ENCODE data around the gene SECISBP2.
"Not testable (repeated sequence)": the region's sequence is repeated elsewhere in the genome, so short reads cannot be mapped to it uniquely, and the experiment has no call there.

SECISBP2 gene

DNA sequence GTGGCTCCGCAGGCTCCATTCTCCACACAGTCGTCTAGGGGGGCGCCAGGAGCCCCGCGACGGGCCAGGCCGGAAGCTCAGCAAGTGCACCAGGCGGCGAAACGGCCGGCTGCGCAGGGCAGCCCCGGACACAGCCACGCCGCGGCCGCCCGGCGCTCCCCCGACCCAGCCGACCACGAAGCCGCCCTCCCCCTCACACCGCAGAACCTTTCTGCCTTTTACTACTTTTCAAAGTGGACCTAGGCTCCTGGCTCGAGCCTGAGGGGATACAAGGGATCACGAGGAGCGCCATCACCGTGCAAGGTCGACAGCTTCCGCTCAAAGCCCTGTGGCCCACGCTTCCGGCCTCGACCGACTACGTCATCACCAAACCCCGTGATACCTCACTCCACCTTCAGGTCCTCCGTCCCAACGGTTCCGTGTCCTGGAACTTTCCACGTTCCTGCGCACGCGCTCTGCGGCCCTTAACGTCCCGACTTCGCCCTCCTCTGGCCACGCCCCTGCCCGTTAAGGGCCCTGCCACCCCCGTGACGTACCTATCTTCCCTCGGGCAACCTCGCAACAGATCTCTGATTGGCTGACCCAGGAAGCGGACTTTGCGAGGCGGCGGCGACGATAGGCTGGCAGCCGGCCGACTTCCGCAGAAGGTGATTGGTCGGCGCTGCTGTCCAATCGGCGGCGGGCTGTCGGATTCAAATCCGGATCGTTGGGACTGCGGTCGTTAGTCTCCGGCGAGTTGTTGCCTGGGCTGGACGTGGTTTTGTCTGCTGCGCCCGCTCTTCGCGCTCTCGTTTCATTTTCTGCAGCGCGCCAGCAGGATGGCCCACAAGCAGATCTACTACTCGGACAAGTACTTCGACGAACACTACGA, 7.6 kb upstream of the SECISBP2 start, which contains the start of gene CKS2:
Gene CKS2 (plus strand): TSS at position 721 of the 871 bp plus-strand sequence. CDS start 98 bp downstream, at position 819.
- peak; percentile 100 for DNase-seq

DNA sequence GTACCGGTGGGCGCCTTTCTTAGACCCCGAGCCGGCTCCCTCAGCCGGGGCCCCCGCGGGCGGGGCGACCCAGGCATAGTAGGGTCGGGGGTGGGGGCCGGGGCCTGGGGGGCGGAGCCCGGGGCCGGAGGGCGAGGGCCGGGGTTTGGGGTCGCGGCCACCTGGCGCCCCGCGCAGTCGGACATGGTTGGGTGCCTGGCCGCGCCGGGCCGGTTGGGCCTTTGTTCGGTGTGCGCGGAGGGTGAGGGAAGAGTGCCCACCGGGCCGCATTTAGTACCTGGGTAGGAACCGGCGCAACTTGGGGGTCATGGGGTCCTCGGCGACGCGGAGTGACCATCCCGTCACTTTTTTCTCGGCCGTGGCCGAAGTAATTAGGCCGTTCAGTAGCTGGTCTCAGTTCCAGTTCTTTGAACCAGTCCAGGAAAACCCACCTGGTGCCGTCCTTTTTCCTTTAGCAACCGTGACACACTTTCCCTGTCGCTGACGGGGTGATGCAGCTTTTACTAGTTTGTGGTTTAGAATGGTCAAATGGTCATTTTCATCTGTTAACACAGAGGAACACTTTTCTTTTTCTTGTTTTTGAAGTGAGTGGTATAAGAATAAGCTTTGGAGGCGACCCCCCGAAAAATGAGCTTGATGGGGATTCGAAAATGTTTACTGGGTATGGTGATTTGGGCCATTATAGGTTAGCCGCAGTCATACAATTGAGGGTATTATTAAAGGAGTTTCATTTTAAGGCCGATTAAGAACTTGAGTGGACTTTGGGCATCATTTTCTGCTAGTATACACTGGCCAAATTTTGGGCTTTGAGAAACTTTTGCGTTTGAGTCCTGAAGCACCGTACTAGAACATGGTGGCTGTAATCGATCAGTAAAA, 6.7 kb upstream of the SECISBP2 start:
- no peak for DNase-seq

DNA sequence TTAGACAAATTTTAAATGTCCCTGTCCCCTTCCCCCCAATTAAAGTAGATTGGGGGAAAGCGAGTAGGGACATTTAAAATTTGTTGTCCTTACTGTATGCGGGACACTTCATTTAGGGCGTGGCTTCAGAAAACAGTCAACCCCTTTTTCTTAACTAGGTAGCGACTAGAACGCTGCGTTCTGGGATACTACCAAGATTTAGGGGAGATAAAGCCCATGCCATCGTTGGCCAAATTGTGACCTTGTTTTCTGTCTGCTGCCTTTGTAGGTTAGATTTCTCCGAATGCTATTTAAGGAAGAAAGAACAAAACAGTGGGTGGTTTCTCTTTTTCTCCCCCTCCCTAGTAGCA, 6.1 kb upstream of the SECISBP2 start:
- DNase-seq: peak; percentile 13 to 20

DNA sequence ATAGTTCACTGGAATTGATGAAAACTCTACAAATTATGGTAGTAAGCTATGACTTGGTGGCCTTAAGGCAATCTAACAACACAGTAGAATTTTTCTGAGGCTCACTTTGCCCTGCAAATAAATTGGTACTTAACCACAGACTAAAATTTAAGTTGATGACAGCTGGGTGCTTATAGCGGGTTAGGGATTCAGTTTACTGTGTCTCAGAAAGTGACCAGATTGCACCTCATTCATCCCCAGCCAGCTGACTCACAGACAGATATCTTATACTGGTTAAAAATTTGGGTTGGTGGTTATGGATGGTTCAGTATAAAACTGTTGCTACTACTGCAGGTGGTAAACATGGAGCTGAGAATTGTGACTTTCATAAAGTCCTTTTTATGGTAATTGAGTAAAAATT, 4.5 kb upstream of the SECISBP2 start:
- DNase-seq: no peak

DNA sequence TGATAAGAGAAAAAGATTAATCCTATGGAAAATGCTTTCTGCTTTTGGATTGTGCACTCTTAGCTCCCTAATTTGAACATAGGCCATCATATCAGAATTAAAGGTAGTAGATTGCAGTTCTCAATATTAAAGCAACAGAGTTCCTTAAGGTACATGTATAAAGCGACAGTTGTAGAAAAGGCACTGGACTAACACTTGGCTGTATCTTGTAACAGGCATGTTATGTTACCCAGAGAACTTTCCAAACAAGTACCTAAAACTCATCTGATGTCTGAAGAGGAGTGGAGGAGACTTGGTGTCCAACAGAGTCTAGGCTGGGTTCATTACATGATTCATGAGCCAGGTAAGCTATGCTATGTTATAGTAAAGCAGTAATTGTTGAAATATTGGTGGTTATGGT, 3.3 kb upstream of the SECISBP2 start:
- no peak for DNase-seq

DNA sequence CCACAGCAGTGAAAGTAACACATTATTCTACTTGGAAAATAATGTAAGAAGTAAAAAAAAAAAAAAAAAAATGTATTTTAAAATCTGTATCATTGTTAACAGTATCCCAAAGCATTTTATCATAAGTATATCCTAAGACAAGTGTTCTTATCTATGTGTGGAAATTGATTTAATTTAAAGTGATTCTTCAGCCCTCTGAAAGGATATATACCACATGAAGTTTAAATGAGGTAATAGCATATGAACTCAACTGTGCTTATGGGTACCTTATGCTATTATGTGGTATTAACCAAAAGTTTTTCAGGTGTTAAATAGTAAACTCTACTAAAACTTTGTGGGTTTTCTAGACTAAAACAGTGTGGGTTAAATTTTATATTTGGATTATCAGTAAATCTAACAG, 2.8 kb upstream of the SECISBP2 start:
- DNase-seq: no peak

DNA sequence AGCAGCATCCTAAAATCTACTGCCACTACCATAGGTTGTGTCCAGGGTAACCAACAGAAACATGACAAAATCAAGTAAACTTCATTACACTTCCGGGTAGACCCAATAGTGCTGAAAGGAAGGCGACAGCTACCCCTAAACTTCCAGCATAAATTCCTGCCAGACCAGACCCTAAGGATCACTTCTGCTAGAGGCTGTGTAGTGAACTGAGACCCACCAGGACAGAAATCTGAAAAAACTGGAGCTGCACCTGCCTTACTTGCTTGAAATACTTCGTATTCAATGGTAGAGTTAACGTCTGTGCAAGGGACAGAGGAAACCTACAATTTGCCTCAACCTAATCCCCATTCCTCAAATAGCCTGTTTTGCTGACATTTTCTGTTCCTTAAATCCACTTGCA, 1.0 kb upstream of the SECISBP2 start:
- DNase-seq: no peak

DNA sequence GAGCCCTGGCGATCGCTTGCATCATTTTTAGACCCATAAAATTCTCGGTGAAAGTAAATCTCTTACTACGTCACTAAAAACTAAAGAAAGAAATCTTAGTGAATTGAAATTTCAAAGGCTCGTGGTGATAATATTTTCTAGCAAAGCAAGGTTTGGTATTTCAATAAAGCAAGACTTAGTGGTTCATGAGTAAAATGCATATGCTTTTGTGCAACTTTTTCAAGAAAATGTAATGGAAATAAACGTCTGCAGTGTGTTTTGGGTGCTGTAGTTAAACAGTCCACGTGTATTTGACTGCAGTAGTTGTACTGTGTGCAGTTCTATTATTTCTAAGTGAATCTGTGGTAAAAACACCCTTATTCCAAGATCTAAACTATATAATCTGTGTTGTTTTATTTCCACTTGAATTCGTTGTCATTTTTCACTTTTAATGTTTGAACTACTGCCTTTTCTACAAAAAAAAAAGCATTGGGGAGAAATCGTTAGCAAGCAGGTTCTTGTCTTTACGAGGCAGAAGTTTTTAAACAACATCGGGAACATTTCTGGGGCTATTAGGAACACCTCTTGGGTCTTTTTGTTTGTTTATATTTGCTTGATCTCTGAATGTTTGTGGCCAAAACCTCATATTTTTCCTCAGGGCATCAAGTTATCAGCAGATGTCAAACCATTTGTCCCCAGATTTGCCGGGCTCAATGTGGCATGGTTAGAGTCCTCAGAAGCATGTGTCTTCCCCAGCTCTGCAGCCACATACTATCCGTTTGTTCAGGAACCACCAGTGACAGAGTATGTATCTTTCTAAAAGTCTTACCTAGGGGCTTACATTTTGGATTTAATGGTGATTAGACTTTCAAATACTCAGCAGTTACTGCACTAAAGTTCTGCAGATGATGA, 960 bp downstream of the SECISBP2 start:
- DNase-seq: no peak

DNA sequence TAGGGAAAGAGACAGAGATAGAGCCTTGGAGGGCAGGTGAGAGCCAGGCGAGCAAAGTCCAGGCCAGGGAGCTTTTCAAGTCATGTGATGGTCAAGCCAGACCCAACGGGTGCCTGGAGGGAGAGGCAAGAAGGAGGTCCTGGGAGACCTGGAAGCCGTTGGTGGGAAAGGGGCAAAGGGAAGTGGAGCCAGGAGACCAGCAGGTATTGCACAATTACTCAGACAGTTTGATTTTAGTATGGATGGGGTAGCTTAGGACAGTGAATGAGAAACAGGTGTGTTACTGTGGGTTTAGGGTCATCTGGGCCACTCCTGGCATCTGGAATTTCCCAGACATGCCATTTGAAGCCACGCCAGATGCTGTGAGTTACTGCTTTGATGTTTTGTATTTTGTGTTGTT, 5.1 kb downstream of the SECISBP2 start:
- DNase-seq: no peak

DNA sequence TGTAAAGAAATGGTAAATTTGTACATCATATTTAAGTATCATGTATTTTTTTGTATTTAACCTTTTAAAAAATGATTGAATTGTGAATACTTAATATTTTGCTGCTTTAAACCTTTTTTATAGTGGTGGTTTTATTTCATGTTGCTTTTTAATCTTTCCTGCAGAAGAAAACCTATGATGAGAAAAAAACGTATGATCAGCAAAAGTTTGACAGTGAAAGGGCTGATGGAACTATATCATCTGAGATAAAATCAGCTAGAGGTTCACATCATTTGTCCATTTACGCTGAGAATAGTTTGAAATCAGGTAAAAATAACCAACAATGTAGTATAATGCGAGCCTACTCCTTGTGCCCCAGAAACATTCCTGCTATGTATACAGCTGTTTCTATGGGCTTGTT, 7.4 kb downstream of the SECISBP2 start:
- DNase-seq: no peak

DNA sequence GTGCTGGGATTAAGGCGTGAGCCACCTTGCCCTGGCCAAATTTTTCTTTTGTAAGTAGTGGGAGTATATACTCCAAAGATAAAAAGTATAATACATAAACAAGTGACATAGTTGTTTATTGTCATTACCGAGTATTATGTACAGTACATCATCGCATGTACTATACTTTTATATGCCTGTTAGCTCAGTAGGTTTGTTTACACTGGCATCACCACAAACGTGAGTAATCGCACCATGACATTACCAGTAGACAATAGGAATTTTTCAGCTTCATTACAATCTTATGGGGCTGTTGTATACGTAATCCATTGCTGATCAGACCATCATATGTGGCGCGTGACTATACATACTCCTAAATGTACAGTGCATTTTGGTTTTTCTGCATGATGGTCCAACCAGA, 9.8 kb downstream of the SECISBP2 start:
- no peak for DNase-seq

DNA sequence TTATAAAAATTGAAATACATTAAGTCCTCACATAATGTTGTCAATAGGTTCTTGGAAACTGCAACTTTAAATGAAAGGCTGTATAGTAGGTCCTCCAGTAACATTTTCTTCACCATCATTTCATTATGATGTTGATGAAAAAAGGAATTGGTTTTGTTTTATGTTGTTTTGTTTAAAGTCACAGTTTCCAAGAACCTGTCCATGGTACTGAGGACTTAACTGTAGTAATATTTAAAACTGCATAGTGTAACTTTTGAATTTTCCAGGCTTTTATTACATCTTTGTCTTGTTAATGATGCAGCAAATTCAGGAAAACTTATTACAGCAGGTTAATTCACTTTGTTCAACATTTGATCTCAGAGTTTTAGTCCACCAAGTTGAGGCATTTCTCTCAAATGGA, 11.6 kb downstream of the SECISBP2 start:
- DNase-seq: no peak

DNA sequence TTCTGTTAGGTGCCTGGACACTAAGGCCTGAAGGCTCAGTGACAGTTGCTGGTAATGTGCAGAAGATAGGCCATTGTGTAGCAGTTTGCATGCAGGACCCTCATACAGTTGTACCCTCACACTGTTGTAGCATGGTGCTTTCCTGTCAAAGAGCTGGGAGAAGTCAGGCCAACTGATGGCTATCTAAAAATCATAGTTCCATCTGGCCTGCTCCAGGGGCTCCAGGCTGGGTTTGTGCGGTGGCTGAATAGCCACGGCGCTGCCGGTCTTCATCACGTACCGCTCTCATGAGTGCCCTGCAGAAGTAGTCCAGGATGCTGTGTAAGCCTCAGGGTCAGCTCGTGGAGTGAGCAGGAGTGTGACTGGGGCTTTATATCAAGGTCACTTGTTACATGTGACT, 12.2 kb downstream of the SECISBP2 start:
- no peak for DNase-seq

DNA sequence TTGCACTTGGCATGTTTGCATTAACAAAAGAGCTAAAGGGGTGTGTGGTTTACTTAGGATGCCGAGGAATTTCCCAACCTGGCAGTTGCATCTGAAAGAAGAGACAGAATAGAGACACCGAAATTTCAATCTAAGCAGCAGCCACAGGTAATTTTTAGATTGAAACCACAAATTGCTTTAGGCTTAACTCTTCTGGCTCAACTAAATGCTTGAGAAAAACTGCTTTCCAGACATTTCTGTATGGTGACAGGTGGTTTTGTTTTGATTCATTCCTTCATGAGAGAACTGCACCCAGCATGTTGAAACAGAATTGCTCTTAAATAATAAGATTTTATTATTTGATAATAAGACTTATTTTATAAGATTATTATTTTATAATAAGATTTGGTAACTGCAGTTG, 21.5 kb downstream of the SECISBP2 start:
- no peak for DNase-seq

DNA sequence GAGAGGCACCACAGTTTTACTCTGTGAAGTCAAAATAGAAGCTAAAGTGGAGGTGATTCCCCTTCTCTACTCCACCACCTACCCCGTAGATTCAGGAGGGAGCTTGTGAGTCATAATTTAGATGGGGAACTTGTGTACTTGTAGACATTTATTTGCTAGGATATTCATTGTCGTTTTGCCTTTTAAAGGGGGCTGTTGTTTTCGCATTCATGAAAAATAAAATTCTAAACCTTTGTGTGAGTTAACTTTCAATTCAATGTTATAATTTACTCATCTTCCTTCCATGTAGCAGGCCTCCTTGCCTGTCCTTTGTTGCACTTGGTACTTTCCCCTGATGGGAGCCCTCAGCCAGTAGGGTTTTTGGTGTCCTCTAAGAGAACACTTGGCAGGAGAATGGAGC, 22.0 kb downstream of the SECISBP2 start:
- no peak for DNase-seq

DNA sequence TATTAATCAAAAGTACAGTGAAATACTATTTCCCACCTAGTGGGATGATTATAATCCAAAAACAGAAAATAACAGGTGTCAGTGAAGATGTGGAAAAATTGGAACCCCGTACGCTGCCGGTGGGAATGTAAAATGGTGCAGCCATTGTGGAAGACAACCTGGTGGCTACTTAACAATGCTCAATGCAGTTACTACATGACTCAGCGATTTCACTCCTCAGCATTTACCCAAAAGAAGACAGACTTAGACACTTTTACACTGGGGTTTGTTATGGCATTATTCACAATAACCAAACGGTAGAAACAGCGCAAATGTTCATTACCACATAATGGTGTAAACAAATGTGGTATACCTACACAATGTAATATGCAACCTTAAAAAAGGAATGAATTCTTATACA, 23.9 kb downstream of the SECISBP2 start:
- no peak for DNase-seq

DNA sequence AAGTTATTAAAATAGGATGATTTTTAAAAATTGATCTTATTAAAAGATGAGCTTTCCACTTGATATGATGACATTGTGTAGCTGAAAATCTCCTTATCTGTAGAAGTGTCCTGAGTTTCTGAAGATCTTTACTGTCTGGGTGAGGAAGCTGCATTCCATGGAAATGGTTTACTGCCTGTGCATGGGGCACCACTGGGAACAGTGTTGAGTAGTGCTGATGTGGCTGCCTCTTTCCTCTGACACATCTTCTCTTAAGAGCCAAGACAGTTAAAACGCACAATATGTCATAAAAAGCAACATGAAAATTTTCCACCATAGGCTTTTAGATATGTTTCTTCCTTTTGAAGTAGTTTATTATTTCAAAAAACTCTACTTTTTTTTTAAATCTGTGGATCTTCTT, 24.6 kb downstream of the SECISBP2 start:
- DNase-seq: no peak

DNA sequence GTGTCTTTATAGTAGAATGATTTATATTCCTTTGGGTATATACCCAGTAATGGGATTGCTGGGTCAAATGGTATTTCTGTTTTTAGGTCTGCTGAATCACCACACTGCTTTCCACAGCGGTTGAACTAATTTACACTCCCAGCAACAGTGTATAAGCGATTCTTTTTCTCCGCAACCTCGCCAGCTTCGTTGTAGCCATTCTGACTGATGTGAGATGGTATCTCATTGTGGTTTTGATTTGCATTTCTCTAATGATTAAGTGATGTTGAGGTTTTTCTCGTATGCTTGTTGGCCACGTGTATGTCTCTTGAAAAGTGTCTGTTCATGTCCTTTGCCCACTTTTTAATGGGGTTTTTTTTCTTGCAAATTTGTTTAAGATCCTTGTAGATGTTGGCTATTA, 25.5 kb downstream of the SECISBP2 start:
- not testable (repeated sequence) for DNase-seq

DNA sequence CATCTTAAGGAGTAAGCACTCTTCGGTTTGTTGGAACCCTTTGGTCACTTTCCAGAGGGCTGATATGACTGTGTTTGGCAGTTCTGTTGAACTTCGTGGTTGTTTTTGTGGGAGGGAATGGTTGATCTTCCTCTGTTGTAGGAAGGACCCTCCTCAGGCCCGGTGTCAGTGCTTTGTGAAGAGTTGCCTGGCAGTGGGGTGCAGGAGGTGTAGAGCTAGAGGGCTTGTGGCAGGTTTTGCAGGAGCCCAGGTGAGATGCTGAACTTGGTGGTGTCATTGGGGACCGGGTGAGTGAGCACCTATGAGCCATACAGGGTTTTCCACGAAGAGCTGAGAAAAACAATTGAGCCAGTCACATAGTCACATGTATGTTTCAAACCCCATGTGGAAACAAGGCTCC, 27.2 kb downstream of the SECISBP2 start:
- DNase-seq: no peak

DNA sequence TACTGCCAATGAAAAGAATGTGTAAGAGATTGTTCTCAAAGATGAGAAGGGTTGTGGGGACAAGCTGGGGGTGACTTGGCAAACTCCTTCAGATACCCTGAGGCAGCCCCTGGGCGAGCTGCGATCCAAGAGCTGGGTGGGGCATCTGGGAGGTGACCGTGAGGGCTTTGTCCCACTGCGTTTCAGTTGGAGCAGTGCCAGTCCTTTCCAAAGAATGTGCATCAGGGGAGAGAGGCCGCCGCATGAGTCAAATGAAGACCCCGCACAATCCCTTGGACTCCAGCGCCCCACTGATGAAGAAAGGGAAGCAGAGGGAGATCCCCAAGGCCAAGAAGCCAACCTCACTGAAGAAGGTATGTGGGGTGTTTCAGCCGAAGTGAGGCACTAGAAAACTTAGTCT, 28.4 kb downstream of the SECISBP2 start:
- DNase-seq: no peak

DNA sequence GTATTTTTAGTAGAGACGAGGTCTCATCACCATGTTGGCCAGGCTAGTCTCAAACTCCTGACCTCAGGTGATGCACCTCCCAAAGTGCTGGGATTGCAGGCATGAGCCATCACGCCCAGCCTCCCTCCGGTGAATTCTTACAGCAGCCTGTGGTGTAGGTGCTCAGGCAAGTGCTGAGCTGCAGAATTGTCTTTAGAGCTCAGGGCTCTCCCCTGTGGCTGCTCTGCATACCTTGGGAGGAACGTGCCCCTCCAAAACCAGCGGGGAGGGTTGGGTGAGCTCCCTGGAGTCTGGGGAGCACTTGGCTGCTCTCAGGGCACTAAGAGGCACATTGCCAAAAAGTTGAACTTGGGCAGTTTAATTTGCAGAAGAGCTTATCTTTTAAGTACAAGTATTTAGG, 29.4 kb downstream of the SECISBP2 start:
- DNase-seq: no peak

DNA sequence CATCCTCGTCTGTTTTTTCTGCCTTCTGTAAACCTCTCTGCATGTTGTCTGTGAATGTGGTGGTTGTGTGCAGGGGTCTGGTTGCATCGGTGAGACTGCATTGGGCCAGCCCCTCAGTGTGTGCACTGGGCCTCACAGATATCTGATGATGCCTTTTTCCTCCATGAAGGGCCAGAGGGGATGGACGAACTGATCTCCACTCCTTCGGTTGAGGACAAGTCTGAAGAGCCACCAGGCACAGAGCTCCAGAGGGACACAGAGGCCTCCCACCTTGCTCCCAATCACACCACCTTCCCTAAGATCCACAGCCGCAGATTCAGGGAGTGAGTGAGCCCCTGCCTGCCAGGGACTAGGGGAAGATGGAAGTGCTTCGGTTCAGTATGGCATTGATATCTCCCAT, 31.3 kb downstream of the SECISBP2 start:
- DNase-seq: no peak
